ENCODE data around the gene CHCHD5.
"Not testable (repeated sequence)": the region's sequence is repeated elsewhere in the genome, so short reads cannot be mapped to it uniquely, and the experiment has no call there.

CHCHD5 gene

DNA sequence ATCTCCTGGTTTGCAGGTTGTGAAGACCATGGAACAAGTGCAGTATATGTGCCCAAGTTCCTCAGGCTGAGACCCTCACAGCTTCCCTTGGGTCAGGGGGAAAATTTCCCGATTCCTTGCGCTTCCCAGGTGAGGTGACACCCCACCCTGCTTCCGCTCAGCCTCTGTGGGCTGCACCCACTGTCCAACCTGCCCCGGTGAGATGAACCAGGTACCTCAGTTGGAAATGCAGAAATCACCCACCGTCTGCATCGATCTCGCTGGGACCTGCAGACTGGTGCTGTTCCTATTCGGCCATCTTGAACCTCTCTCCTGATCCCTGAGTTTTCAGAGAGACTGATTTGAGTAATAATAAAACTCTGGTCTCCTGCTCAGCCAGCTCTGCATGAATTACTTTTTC lies 30.6 kb downstream of the CHCHD5 start:
- Histone ChIP-seq H3K9me3 (ENCODE audit: insufficient read depth, low read depth, low read length) (no peaks in the 10 kb centered on the region), H2AK5ac (ENCODE audit: low read length) (no peak overlapping the region), H4K8ac (ENCODE audit: low read depth, low read length) (no peak overlapping the region), H2BK12ac (ENCODE audit: low read length) (no peak overlapping the region), H3K14ac (ENCODE audit: low read length) (no peak overlapping the region), H3K23ac (ENCODE audit: low read length) (no peak overlapping the region), H3K4ac (ENCODE audit: low read depth, low read length) (no peak overlapping the region), H3K4me2 (ENCODE audit: low read length) (no peak overlapping the region), H3K18ac (ENCODE audit: low read length) (no peak overlapping the region), H2BK5ac (ENCODE audit: low read depth, low read length, poor library complexity) (no peak overlapping the region), H2AFZ (ENCODE audit: insufficient read depth, low read length, poor library complexity) (no peak overlapping the region), H3K27ac (ENCODE audit: low read depth, low read length) (no peak overlapping the region), H3K9ac (ENCODE audit: low read length) (no peak overlapping the region), H3K79me1 (ENCODE audit: low read length) (no peaks in the 10 kb centered on the region), H2BK120ac (ENCODE audit: insufficient read depth, low read length, poor library complexity) (no peak overlapping the region), H3K27me3 (ENCODE audit: insufficient read depth, low read length) (no peaks in the 10 kb centered on the region), H3K79me2 (ENCODE audit: control insufficient read depth, insufficient read depth, low read length, poor library complexity) (no peaks in the 10 kb centered on the region), H4K91ac (ENCODE audit: low read depth, low read length) (no peak overlapping the region), H3K4me1 (ENCODE audit: control insufficient read depth in 1 of 2, insufficient read depth in 2 of 2, low read length in 2 of 2) (no peaks in the 10 kb centered on the region), H4K12ac (ENCODE audit: low read depth, low read length) (no peak overlapping the region), H3K36me3 (ENCODE audit: control insufficient read depth in 1 of 2, insufficient read depth in 2 of 2, low read length in 2 of 2) (no peaks in the 10 kb centered on the region), H3K4me3 (ENCODE audit: low read depth, low read length) (no peak overlapping the region)
- WGBS (ENCODE audit: extremely low coverage, insufficient coverage, insufficient read length), result no CpG with 5 or more reads among the region's 8 CpGs
- no peak for DNase-seq

DNA sequence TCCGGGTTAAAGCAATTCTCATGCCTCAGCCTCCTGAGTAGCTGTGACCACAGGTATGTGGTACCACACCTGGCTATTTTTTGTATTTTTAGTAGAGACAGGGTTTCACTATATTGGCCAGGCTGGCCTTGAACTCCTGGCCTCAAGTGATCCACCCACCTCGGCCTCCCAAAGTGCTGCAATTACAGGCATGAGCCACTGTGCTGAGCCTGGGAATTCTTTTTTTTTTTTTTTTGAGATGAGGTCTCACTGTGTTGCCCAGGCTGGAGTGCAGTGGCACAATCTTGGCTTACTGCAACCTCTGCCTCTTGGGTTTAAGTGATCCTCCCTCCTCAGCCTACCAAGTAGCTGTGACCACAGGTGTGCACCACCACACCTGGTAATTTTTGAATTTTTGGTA lies 31.4 kb downstream of the CHCHD5 start:
- not testable (repeated sequence) for DNase-seq; H3K18ac ChIP-seq (ENCODE audit: low read length); H3K79me2 ChIP-seq (ENCODE audit: control insufficient read depth, insufficient read depth, low read length, poor library complexity); H4K12ac ChIP-seq (ENCODE audit: low read depth, low read length); H3K4ac ChIP-seq (ENCODE audit: low read depth, low read length); H2BK5ac ChIP-seq (ENCODE audit: low read depth, low read length, poor library complexity); H2BK12ac ChIP-seq (ENCODE audit: low read length); H2AK5ac ChIP-seq (ENCODE audit: low read length); H2AFZ ChIP-seq (ENCODE audit: insufficient read depth, low read length, poor library complexity); H3K14ac ChIP-seq (ENCODE audit: low read length); H2BK120ac ChIP-seq (ENCODE audit: insufficient read depth, low read length, poor library complexity); H3K36me3 ChIP-seq (ENCODE audit: control insufficient read depth in 1 of 2, insufficient read depth in 2 of 2, low read length in 2 of 2); H4K8ac ChIP-seq (ENCODE audit: low read depth, low read length); H3K27me3 ChIP-seq (ENCODE audit: insufficient read depth, low read length); H3K4me1 ChIP-seq (ENCODE audit: control insufficient read depth in 1 of 2, insufficient read depth in 2 of 2, low read length in 2 of 2); H3K9ac ChIP-seq (ENCODE audit: low read length); H4K91ac ChIP-seq (ENCODE audit: low read depth, low read length); H3K9me3 ChIP-seq (ENCODE audit: insufficient read depth, low read depth, low read length); H3K27ac ChIP-seq (ENCODE audit: low read depth, low read length); H3K23ac ChIP-seq (ENCODE audit: low read length); H3K4me3 ChIP-seq (ENCODE audit: low read depth, low read length); H3K79me1 ChIP-seq (ENCODE audit: low read length); H3K4me2 ChIP-seq (ENCODE audit: low read length)
- WGBS (ENCODE audit: extremely low coverage, insufficient coverage, insufficient read length), result no CpG with 5 or more reads among the region's 2 CpGs

DNA sequence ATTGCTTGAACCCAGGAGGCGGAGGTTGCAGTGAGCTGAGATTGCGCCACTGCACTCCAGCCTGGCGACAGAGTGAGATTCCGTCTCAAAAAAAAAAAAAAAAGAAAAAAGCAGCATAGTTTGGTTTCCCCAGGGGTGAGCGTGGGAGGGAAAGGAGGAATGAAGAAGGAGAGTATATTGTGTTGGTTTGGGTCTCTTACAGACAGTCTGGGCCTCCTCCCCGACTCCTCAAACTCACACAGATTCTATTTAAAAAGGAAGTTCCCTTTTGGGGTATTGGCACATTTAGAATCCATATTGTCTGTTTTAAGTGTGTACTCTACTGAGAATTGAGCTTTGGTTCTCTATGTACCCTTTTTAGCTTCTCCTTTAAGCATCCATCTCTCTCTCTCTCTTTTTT lies 34.0 kb downstream of the CHCHD5 start:
- no CpG with 5 or more reads among the region's 6 CpGs for WGBS (ENCODE audit: extremely low coverage, insufficient coverage, insufficient read length)
- no peak overlapping the region for H4K91ac ChIP-seq (ENCODE audit: low read depth, low read length)
- no peak overlapping the region for H3K4ac ChIP-seq (ENCODE audit: low read depth, low read length)
- H4K8ac ChIP-seq (ENCODE audit: low read depth, low read length), result no peak overlapping the region
- H3K9ac ChIP-seq (ENCODE audit: low read length), result no peak overlapping the region
- no peak overlapping the region for H2BK5ac ChIP-seq (ENCODE audit: low read depth, low read length, poor library complexity)
- no peaks in the 10 kb centered on the region for H3K79me2 ChIP-seq (ENCODE audit: control insufficient read depth, insufficient read depth, low read length, poor library complexity)
- no peaks in the 10 kb centered on the region for H3K9me3 ChIP-seq (ENCODE audit: insufficient read depth, low read depth, low read length)
- no peak overlapping the region for H3K4me3 ChIP-seq (ENCODE audit: low read depth, low read length)
- H4K12ac ChIP-seq (ENCODE audit: low read depth, low read length), result no peak overlapping the region
- H3K27me3 ChIP-seq (ENCODE audit: insufficient read depth, low read length), result no peaks in the 10 kb centered on the region
- H3K4me2 ChIP-seq (ENCODE audit: low read length), result no peak overlapping the region
- no peaks in the 10 kb centered on the region for H3K79me1 ChIP-seq (ENCODE audit: low read length)
- H3K36me3 ChIP-seq (ENCODE audit: control insufficient read depth in 1 of 2, insufficient read depth in 2 of 2, low read length in 2 of 2), result no peaks in the 10 kb centered on the region
- no peak overlapping the region for H3K18ac ChIP-seq (ENCODE audit: low read length)
- H2BK12ac ChIP-seq (ENCODE audit: low read length), result no peak overlapping the region
- no peaks in the 10 kb centered on the region for H3K4me1 ChIP-seq (ENCODE audit: control insufficient read depth in 1 of 2, insufficient read depth in 2 of 2, low read length in 2 of 2)
- no peak overlapping the region for H3K27ac ChIP-seq (ENCODE audit: low read depth, low read length)
- no peak overlapping the region for H2AK5ac ChIP-seq (ENCODE audit: low read length)
- no peak overlapping the region for H2AFZ ChIP-seq (ENCODE audit: insufficient read depth, low read length, poor library complexity)
- H3K23ac ChIP-seq (ENCODE audit: low read length), result no peak overlapping the region
- DNase-seq, result no peak
- H2BK120ac ChIP-seq (ENCODE audit: insufficient read depth, low read length, poor library complexity), result no peak overlapping the region
- no peak overlapping the region for H3K14ac ChIP-seq (ENCODE audit: low read length)

DNA sequence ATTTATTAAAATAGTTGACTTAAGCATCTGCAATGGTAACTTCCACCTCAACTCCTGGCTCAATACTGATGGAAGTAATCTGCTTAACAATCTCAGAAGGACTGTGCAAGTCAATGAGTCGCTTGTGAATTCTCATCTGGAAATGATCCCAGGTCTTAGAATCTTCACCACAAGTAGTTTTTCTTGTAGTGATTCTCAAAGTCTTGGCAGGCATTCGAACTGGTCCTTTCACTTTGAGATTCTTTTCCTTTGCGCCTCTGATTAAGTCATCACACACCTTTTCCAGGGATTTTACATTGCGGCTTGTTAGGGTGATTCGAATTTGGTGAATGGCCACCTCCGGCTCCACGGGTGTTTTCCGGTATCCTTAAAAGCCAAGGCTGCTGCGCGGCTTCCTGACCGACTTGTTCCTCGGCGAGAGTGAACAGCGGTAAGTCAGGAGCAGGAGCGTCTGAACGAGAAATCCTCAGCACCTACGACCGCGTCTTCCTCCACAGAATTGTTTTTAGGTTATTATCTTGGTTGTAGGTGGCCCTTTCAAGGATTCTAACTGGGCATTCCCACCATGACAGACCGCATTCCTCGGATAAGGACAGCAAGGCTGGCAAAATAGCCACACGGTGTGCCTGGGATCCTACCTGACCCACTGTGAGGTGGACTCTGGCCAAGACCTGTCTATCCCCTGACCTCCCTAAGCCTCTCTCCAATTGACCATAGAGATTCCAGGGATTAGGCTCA lies 37.5 kb downstream of the CHCHD5 start:
- Histone ChIP-seq H3K36me3 (ENCODE audit: control insufficient read depth in 1 of 2, insufficient read depth in 2 of 2, low read length in 2 of 2) (no peaks in the 10 kb centered on the region), H3K79me2 (ENCODE audit: control insufficient read depth, insufficient read depth, low read length, poor library complexity) (no peaks in the 10 kb centered on the region), H3K27ac (ENCODE audit: low read depth, low read length) (no peak overlapping the region), H2BK120ac (ENCODE audit: insufficient read depth, low read length, poor library complexity) (no peak overlapping the region), H4K8ac (ENCODE audit: low read depth, low read length) (no peak overlapping the region), H3K14ac (ENCODE audit: low read length) (no peak overlapping the region), H3K9ac (ENCODE audit: low read length) (no peak overlapping the region), H3K79me1 (ENCODE audit: low read length) (no peaks in the 10 kb centered on the region), H3K27me3 (ENCODE audit: insufficient read depth, low read length) (no peaks in the 10 kb centered on the region), H3K23ac (ENCODE audit: low read length) (no peak overlapping the region), H3K4me1 (ENCODE audit: control insufficient read depth in 1 of 2, insufficient read depth in 2 of 2, low read length in 2 of 2) (peaks cover 4% of the 10 kb centered on the region in 2 experiments), H2AFZ (ENCODE audit: insufficient read depth, low read length, poor library complexity) (no peak overlapping the region), H3K18ac (ENCODE audit: low read length) (no peak overlapping the region), H3K4me3 (ENCODE audit: low read depth, low read length) (no peak overlapping the region), H4K12ac (ENCODE audit: low read depth, low read length) (no peak overlapping the region), H2AK5ac (ENCODE audit: low read length) (no peak overlapping the region), H2BK12ac (ENCODE audit: low read length) (no peak overlapping the region), H2BK5ac (ENCODE audit: low read depth, low read length, poor library complexity) (no peak overlapping the region), H3K9me3 (ENCODE audit: insufficient read depth, low read depth, low read length) (no peaks in the 10 kb centered on the region), H3K4ac (ENCODE audit: low read depth, low read length) (no peak overlapping the region), H4K91ac (ENCODE audit: low read depth, low read length) (no peak overlapping the region), H3K4me2 (ENCODE audit: low read length) (no peak overlapping the region)
- WGBS (ENCODE audit: extremely low coverage, insufficient coverage, insufficient read length), result no CpG with 5 or more reads among the region's 22 CpGs
- no peak for DNase-seq
